ENCODE measurements around the gene EMP2. TPM values are rescaled to one million over a fixed set of nuclear protein-coding genes. Genes with fewer than 3 reads are reported as not detected.

EMP2 gene
- total and polyA plus RNA-seq, 2 of the 4 experiments (the other 2 are of a cell fraction): 13.8 to 18.3 TPM

GRCh38 chr16:10592611-10593010 lies 12.2 kb upstream of the EMP2 start:
- Histone ChIP-seq H3K9me3 (ENCODE audit: control insufficient read depth, insufficient read depth, low read length) (no peaks in the 10 kb centered on the region), H3K9ac (ENCODE audit: low read depth, low read length) (no peak overlapping the region), H3K9me1 (ENCODE audit: insufficient read depth, low read length) (no peaks in the 10 kb centered on the region), H3K27ac (ENCODE audit: insufficient read depth, low read length) (no peak overlapping the region), H4K8ac (ENCODE audit: low read depth in 2 of 2, low read length in 2 of 2) (no peak overlapping the region), H2AK5ac (ENCODE audit: low read depth, low read length) (no peak overlapping the region), H4K5ac (ENCODE audit: low read depth, low read length) (no peak overlapping the region), H3K27me3 (ENCODE audit: control insufficient read depth, insufficient read depth, low read length) (peaks cover 16% of the 10 kb centered on the region), H3K4me1 (ENCODE audit: control insufficient read depth, insufficient read depth, low read length) (no peaks in the 10 kb centered on the region), H4K20me1 (ENCODE audit: insufficient read depth, low read length) (no peaks in the 10 kb centered on the region), H3K56ac (ENCODE audit: extremely low read depth, insufficient read depth, low read length) (no peak overlapping the region), H2BK20ac (ENCODE audit: low read depth, low read length) (no peak overlapping the region), H3K4me3 (ENCODE audit: insufficient read depth, low read depth, low read length) (no peak overlapping the region), H3K36me3 (ENCODE audit: control insufficient read depth, insufficient read depth, low read length) (no peaks in the 10 kb centered on the region), H2BK5ac (ENCODE audit: low read depth, low read length, poor library complexity, severe bottlenecking) (no peak overlapping the region), H2AK9ac (replicated peaks; ENCODE audit: low read depth, low read length, poor library complexity) (no peak overlapping the region), H3K79me1 (ENCODE audit: low read depth in 1 of 2, low read length in 2 of 2) (no peaks in the 10 kb centered on the region), H3K4ac (ENCODE audit: low read depth, low read length) (no peak overlapping the region), H2BK15ac (ENCODE audit: low read depth, low read length) (no peak overlapping the region), H3K4me2 (ENCODE audit: low read depth, low read length) (no peak overlapping the region), H3K23ac (ENCODE audit: low read depth, low read length) (no peak overlapping the region), H3K18ac (ENCODE audit: low read depth, low read length) (no peak overlapping the region), H2AFZ (replicated peaks; ENCODE audit: low read length, poor library complexity) (no peak overlapping the region), H3K14ac (replicated peaks; ENCODE audit: low read depth, low read length) (no peak overlapping the region), H4K91ac (ENCODE audit: insufficient read depth, low read depth, low read length) (no peak overlapping the region), H2BK120ac (ENCODE audit: low read depth, low read length) (no peak overlapping the region)
- no peak for ATAC-seq (ENCODE audit: low read depth)
- DNase-seq: no peak
- ChIA-PET CTCF (no interaction called here), POLR2A (ENCODE audit: unreplicated experiment) (no interaction called here)
- WGBS, 2 experiments (ENCODE audit: extremely low coverage in 2 of 2, insufficient read length in 1 of 2): no CpG with 5 or more reads among the region's 1 CpG
- intact Hi-C loops (cut with micrococcal nuclease): no loop called here
- BruUV-seq (replicated peaks): no TSS peak
- dilution Hi-C loops (cut with HindIII; ENCODE audit: low sequenced_read_pairs, unreplicated experiment): no loop called here
- TF ChIP-seq NFE2L2 (IDR thresholded peaks at IDR 0.05; ENCODE audit: low read depth, low read length): no peak
- TF ChIP-seq CTCF (conservative IDR thresholded peaks at IDR 0.05; ENCODE audit: low read depth, low read length): no peak
- no peak for TF ChIP-seq RAD21 (IDR thresholded peaks at IDR 0.05; ENCODE audit: low read length)
- TF ChIP-seq RCOR1 (IDR thresholded peaks at IDR 0.05; ENCODE audit: insufficient replicate concordance, low read length): no peak
- no peak for TF ChIP-seq MAFK (IDR thresholded peaks at IDR 0.05; ENCODE audit: low read depth, low read length)
- in situ Hi-C loops (cut with MboI; ENCODE audit: low sequenced_read_pairs): no loop called here
